GM21529 (cell line): ENCODE measurements around the gene SPOCD1.

Experiments
- ATAC-seq: cut with Tn5 transposase; IDR thresholded peaks from one replicate; pipeline ENCODE4 v1.9.1; 2021; ENCODE audit not compliant: unreplicated experiment

SPOCD1 gene

GRCh38 chr1:31757989-31758388 is 57.8 kb downstream of the SPOCD1 start:
- ATAC-seq: no peak

- ATAC-seq: no peak
Observed at GRCh38 chr1:31757204-31757679, 58.6 kb downstream of the SPOCD1 start.

- ATAC-seq: no peak
Observed at GRCh38 chr1:31756578-31756977, 59.2 kb downstream of the SPOCD1 start.

- no peak for ATAC-seq
Observed at GRCh38 chr1:31755850-31756492, 59.9 kb downstream of the SPOCD1 start.

GRCh38 chr1:31755197-31755611 is 60.6 kb downstream of the SPOCD1 start:
- ATAC-seq: no peak

GRCh38 chr1:31754397-31754796 is 61.4 kb downstream of the SPOCD1 start:
- ATAC-seq: no peak

GRCh38 chr1:31753707-31754349 is 62.0 kb downstream of the SPOCD1 start:
- ATAC-seq: no peak

- ATAC-seq: no peak
Observed at GRCh38 chr1:31752952-31753475, 62.8 kb downstream of the SPOCD1 start.

- no peak for ATAC-seq
Observed at GRCh38 chr1:31752258-31752657, 63.6 kb downstream of the SPOCD1 start.

- ATAC-seq: no peak
Observed at GRCh38 chr1:31751822-31752241, 64.0 kb downstream of the SPOCD1 start.

GRCh38 chr1:31750858-31751510 is 64.8 kb downstream of the SPOCD1 start:
- no peak for ATAC-seq

- no peak for ATAC-seq
Observed at GRCh38 chr1:31749785-31750735, 65.8 kb downstream of the SPOCD1 start.

GRCh38 chr1:31748365-31748764 is 67.5 kb downstream of the SPOCD1 start:
- ATAC-seq: no peak

- ATAC-seq: no peak
Observed at GRCh38 chr1:31747304-31747703, 68.5 kb downstream of the SPOCD1 start.

GRCh38 chr1:31746687-31747086 is 69.1 kb downstream of the SPOCD1 start:
- no peak for ATAC-seq

GRCh38 chr1:31745946-31746670 is 69.7 kb downstream of the SPOCD1 start:
- no peak for ATAC-seq

GRCh38 chr1:31745096-31745945 is 70.5 kb downstream of the SPOCD1 start:
- ATAC-seq: no peak

GRCh38 chr1:31744165-31744888 is 71.5 kb downstream of the SPOCD1 start:
- peak; percentile 68 for ATAC-seq
